ENCODE results near the gene SPDL1.

SPDL1 gene

GRCh38 chr5:169636477-169637084, 53.0 kb downstream of the SPDL1 start:
- no peak for DNase-seq (ENCODE audit: low spot score)
- TF ChIP-seq CTCF (IDR thresholded peaks at IDR 0.05; ENCODE audit: extremely low read depth, missing control alignments), result no peak

GRCh38 chr5:169637085-169637548, 53.5 kb downstream of the SPDL1 start, which contains the start of gene DOCK2:
Gene DOCK2, plus strand, starts transcription at chr5:169637275. Its CDS starts 52 bp downstream, at chr5:169637327.
- TF ChIP-seq CTCF (IDR thresholded peaks at IDR 0.05; ENCODE audit: extremely low read depth, missing control alignments), result no peak
- peak; percentile 90 for DNase-seq (ENCODE audit: low spot score)

DNA sequence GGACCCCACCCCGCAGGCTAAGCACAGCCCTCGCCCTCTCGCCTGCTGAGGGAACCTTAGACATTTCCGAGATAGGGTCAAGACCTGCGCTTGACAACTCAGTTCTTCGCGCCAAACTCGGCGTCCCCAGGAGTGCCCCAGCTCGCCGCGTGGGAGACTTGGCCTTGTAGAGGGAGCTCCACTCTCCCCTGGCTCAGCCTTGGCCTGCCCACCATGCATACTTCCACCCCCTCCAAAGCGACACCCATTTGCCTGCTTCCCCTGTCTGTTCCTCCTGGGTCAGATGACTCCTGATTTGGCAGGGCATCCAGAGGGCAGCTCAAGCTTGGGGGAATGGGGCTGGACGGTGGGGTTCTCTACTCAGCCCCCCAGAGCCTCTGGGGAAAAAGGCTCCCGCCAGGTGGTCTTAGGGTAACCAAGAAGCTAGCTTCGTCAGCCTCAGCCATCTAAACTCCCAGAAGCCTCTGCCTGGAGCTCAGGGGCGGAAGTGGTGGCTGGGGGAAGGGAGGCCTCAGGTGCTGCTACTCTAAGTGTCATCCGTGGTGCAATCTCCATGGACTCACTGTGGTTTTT, 54.1 kb downstream of the SPDL1 start:
- peak; percentile 78 for DNase-seq (ENCODE audit: low spot score)
- TF ChIP-seq CTCF (IDR thresholded peaks at IDR 0.05; ENCODE audit: extremely low read depth, missing control alignments), result no peak

DNA sequence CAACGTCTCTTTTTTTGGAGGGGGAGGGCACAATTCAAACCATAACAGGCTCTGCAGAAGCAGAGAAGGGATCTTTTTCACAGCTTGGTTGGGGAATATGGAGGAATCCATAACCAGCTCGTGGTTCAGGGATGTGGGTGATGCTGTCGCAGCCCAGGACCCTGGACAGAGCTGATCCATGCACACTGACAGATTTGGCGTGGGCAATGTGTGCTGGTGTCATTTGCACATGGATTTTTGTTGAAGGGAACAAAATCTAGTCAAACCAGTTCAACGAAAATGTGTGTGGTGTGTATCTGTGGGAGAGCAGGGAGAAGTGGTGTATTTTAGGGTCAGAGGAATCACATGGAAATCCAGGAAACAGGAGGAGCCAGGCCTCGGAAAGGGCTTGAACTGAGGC, 57.7 kb downstream of the SPDL1 start:
- TF ChIP-seq CTCF (IDR thresholded peaks at IDR 0.05; ENCODE audit: extremely low read depth, missing control alignments), result no peak
- DNase-seq (ENCODE audit: low spot score), result no peak

- TF ChIP-seq CTCF (IDR thresholded peaks at IDR 0.05; ENCODE audit: extremely low read depth, missing control alignments), result no peak
- DNase-seq (ENCODE audit: low spot score), result no peak
These were observed 63.3 kb downstream of the SPDL1 start for GRCh38 chr5:169646856-169647255.

- TF ChIP-seq CTCF (IDR thresholded peaks at IDR 0.05; ENCODE audit: extremely low read depth, missing control alignments), result no peak
- peak; percentile 49 for DNase-seq (ENCODE audit: low spot score)
These were observed 64.0 kb downstream of the SPDL1 start for GRCh38 chr5:169647566-169647965.

DNA sequence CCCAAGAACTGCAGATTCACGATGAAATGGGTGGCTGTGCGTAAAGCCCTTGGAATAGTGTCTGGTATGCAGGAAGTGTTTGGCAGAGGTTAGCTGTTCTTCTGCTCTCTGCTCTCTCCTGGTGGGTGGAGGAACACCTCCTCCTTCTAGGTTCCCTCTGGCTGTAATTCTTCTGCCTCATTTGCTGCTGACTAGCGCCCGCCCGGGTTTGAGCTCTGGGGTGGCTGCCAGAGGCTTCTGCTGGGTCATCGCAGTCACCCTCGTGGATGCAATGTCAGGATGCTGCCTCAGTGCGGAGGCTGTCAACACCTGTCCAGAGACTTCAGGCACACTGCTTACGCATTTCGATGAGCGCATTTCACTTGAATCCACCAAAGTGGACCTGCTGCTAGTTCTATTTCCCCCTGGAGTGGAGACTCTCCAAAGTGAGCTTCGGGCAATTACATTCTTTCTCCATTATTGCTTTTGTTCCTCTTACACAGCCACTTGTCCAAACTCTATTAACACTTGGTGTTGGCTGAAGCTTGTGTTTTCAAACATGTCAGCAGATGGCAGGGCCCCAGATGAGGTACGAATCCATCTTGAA, 65.2 kb downstream of the SPDL1 start:
- no peak for TF ChIP-seq CTCF (IDR thresholded peaks at IDR 0.05; ENCODE audit: extremely low read depth, missing control alignments)
- DNase-seq (ENCODE audit: low spot score), result no peak
